Mucosa of descending colon (tissue), 3 donors: ENCODE data around the gene ATF3. TPM values are rescaled to one million over a fixed set of nuclear protein-coding genes. Genes with fewer than 3 reads are reported as not detected.

Experiments used
- ATAC-seq: fragments of 200-7000 bp; cut with Tn5 transposase; one replicate; pipeline ENCODE4 v1.9.1; 2020; ENCODE audit warnings: mild to moderate bottlenecking, moderate library complexity
- DNase-seq, 3 donors: peaks; one replicate each; pipeline ENCODE4 v3.0.0-alpha.2; 2020
- H3K36me3 ChIP-seq: fragments of 200-600 bp; one replicate; pipeline ENCODE4 v1.8.0; 2021; ENCODE audit warnings: low read depth, mild to moderate bottlenecking
- H3K4me1 ChIP-seq: fragments of 200-600 bp; one replicate; pipeline ENCODE4 v1.8.0; 2021; ENCODE audit warnings: low read depth, mild to moderate bottlenecking
- H3K4me3 ChIP-seq: fragments of 200-600 bp; one replicate; pipeline ENCODE4 v1.8.0; 2021; ENCODE audit warnings: mild to moderate bottlenecking
- H3K9me3 ChIP-seq: fragments of 200-600 bp; one replicate; pipeline ENCODE4 v1.8.0; 2021; ENCODE audit warnings: mild to moderate bottlenecking
- intact Hi-C, 2 donors: fragments of 100-400 bp; cut with DNase I in 1 of 2; cut with micrococcal nuclease in 1 of 2; formaldehyde crosslinking; loops; one replicate each; pipeline versions ENCODE4 v1.11.0 to v1.11.1; 2022; cut with DNase I, micrococcal nuclease
- total RNA-seq, 3 donors: library from RNA; stranded (reverse); fragmentation: NEBNext Ultra II Directional in 2 of 3; extraction: Animal tissue kit (Norgen Biotek cat#: 25700) in 2 of 3; gene quantifications; one replicate each; pipeline versions ENCODE4 v1.2.1 to v1.2.4, GENCODE V29; 2021 to 2023
- TF ChIP-seq, protein P1 (sequence below): fragments of 200-600 bp; IDR thresholded peaks from one replicate; pipeline ENCODE4 v1.8.0; 2022; ENCODE audit warnings: antibody characterized with exemption, mild to moderate bottlenecking
- donor health status: DM: no; HTN: no; CAD: no; lungs with moderate emphysema.
- donor health status: DM: no; HTN: no; CAD: no.
- donor health status: DM: no; HTN: yes; CAD: no.

ATF3 gene
- total RNA-seq, 3 donors from 2014 or later, result 20.2 to 121 (median 42.0) TPM

DNA sequence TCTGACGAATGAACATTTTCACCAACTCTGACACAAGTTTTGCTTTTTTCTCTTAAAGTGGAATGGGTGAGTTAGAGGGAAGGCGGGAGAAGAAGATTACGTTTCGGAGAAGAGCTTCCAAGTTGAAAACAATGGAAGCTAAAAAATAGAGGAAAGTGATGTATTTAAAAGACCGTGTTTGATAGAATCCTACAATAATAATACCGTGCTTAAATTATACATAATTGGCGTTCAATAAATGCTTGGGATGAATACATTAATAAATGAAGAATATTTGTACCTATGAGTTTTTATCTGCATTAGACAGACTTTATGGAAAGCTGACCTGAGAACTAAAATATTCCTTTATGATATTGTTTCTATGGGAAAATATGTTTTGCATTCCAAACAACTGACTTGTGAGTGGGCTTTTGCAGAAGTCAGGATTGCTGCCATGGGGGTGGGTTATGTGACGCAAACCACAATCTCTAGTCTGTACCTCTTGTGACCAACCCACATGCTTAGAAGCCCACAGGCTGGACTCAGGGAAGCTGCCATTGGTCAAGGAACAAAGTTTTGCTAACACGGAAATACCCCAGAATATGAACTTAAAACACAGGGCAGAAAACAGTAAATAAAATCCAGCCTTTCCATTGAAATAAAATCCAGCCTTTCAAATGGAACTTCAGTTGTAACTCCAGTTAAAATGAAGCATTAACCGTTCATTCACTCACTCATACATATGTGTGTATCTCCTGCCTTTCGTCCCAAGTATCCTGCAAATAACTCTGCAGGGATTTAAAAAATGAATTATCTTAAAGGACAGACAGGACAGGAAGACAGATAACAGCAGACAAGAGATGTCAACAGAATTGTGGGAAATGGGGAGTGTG lies 21.3 kb upstream of the ATF3 start:
- H3K36me3 ChIP-seq, result no peaks in the 10 kb centered on the region
- DNase-seq, result no peak
- intact Hi-C loops, result no loop called here
- H3K4me3 ChIP-seq, result no peak overlapping the region
- TF ChIP-seq, protein P1, sequence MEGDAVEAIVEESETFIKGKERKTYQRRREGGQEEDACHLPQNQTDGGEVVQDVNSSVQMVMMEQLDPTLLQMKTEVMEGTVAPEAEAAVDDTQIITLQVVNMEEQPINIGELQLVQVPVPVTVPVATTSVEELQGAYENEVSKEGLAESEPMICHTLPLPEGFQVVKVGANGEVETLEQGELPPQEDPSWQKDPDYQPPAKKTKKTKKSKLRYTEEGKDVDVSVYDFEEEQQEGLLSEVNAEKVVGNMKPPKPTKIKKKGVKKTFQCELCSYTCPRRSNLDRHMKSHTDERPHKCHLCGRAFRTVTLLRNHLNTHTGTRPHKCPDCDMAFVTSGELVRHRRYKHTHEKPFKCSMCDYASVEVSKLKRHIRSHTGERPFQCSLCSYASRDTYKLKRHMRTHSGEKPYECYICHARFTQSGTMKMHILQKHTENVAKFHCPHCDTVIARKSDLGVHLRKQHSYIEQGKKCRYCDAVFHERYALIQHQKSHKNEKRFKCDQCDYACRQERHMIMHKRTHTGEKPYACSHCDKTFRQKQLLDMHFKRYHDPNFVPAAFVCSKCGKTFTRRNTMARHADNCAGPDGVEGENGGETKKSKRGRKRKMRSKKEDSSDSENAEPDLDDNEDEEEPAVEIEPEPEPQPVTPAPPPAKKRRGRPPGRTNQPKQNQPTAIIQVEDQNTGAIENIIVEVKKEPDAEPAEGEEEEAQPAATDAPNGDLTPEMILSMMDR, result no peak
- no peak for ATAC-seq
- H3K9me3 ChIP-seq, result no peaks in the 10 kb centered on the region
- no peaks in the 10 kb centered on the region for H3K4me1 ChIP-seq

DNA sequence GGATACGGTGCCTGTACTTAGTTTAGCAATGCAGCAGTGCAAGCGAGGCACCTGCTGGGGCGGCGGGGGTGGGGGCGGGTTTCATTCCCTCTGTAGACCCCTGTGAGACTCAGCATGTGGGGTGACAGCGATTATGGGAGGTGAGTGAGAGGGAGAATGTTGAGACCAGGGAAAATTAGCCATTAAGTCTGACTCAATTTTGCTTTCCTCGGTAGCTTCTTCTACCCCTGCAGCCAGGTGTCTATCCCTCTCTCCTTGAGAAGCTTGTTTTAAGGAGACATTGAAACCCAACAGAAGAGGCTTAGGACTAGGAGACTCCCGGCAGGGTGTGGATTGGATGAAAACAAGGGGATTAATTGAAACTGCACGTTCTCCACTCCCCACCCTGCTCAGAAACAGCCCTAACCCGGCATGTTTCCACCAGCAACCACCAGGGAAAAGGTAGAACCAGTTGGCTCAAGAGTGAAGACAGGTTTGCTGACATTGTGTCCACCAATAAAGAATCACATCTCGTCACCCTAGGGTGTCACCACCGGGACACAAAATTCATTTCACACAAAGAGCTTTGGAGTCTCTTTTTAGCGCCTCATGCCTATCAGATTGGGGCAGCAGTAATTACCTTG lies 20.6 kb upstream of the ATF3 start:
- intact Hi-C loops, result no loop called here
- no peaks in the 10 kb centered on the region for H3K36me3 ChIP-seq
- H3K4me3 ChIP-seq, result no peak overlapping the region
- DNase-seq (no peak), ATAC-seq (no peak)
- TF ChIP-seq, protein P1, result no peak
- H3K9me3 ChIP-seq, result no peaks in the 10 kb centered on the region
- no peaks in the 10 kb centered on the region for H3K4me1 ChIP-seq

- DNase-seq (no peak), ATAC-seq (no peak)
- intact Hi-C loops, result no loop called here
These were observed 19.1 kb upstream of the ATF3 start for GRCh38 chr1:212589446-212589845.

GRCh38 chr1:212591922-212592321 lies 16.6 kb upstream of the ATF3 start:
- DNase-seq (no peak), ATAC-seq (no peak)
- H3K4me1 ChIP-seq, result no peaks in the 10 kb centered on the region
- H3K9me3 ChIP-seq, result no peaks in the 10 kb centered on the region
- TF ChIP-seq, protein P1, result no peak
- no peaks in the 10 kb centered on the region for H3K36me3 ChIP-seq
- intact Hi-C loops, result no loop called here
- H3K4me3 ChIP-seq, result no peak overlapping the region

More at GRCh38 chr1:212589446-212589845, 19.1 kb upstream of the ATF3 start:
- H3K4me1 ChIP-seq, result no peaks in the 10 kb centered on the region
- TF ChIP-seq, protein P1, result no peak
- H3K4me3 ChIP-seq, result no peak overlapping the region
- no peaks in the 10 kb centered on the region for H3K36me3 ChIP-seq
- no peaks in the 10 kb centered on the region for H3K9me3 ChIP-seq

DNA sequence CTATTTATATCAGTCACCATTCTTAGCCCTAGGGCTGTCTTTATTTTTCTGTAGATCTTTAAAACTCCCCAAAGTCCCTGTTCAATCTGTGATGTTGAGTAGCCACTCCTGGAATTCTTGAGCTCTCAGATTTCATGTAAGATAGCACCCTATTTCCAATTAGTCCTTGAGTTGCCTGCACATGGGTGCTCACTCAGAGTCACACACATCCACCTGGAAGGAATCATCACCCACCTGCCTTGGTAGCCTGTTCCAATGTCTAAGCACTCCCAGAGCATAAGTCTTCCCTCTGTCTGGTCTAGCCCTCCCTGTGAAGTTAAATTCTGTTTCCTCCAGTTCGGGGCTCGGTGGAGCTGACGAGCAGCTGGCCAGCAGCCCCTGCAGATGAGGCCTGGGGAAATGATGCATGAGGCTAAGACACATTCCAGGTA lies 14.7 kb upstream of the ATF3 start:
- TF ChIP-seq, protein P1, result no peak
- H3K4me1 ChIP-seq, result no peaks in the 10 kb centered on the region
- no peak for DNase-seq
- no peaks in the 10 kb centered on the region for H3K9me3 ChIP-seq
- H3K36me3 ChIP-seq, result no peaks in the 10 kb centered on the region
- H3K4me3 ChIP-seq, result no peak overlapping the region
- intact Hi-C loops, result no loop called here
- no peak for ATAC-seq
